HG02759 (cell line): ENCODE measurements around the gene KIRREL2.
A peak's percentile ranks its signal among the peaks of the same experiment; 100 is the strongest.
"Not testable (repeated sequence)": the region's sequence is repeated elsewhere in the genome, so short reads cannot be mapped to it uniquely, and the experiment has no call there.

Experiments used
- ATAC-seq: cut with Tn5 transposase; IDR thresholded peaks from one replicate; pipeline ENCODE4 v1.9.1; 2021; ENCODE audit warnings: mild to moderate bottlenecking, moderate library complexity; ENCODE audit not compliant: unreplicated experiment

KIRREL2 gene

GRCh38 chr19:35868823-35869326 lies 12.2 kb downstream of the KIRREL2 start:
- no peak for ATAC-seq

GRCh38 chr19:35869327-35870123 lies 12.8 kb downstream of the KIRREL2 start:
- ATAC-seq: peak; percentile 57

GRCh38 chr19:35870124-35870736 lies 13.5 kb downstream of the KIRREL2 start:
- ATAC-seq: not testable (repeated sequence)

- no peak for ATAC-seq
Observed at GRCh38 chr19:35870798-35871197, 14.1 kb downstream of the KIRREL2 start.

- no peak for ATAC-seq
Observed at GRCh38 chr19:35871611-35872010, 14.9 kb downstream of the KIRREL2 start.

- ATAC-seq: no peak
Observed at GRCh38 chr19:35872180-35872579, 15.5 kb downstream of the KIRREL2 start.

GRCh38 chr19:35874392-35874930 lies 17.8 kb downstream of the KIRREL2 start:
- ATAC-seq: no peak

- no peak for ATAC-seq
Observed at GRCh38 chr19:35879068-35879467, 22.4 kb downstream of the KIRREL2 start.

GRCh38 chr19:35879770-35880317 lies 23.1 kb downstream of the KIRREL2 start:
- ATAC-seq: no peak

- ATAC-seq: no peak
Observed at GRCh38 chr19:35882114-35882832, 25.6 kb downstream of the KIRREL2 start.

GRCh38 chr19:35883882-35884281 lies 27.2 kb downstream of the KIRREL2 start:
- ATAC-seq: no peak

- no peak for ATAC-seq
Observed at GRCh38 chr19:35885225-35885738, 28.6 kb downstream of the KIRREL2 start.

- no peak for ATAC-seq
Observed at GRCh38 chr19:35885904-35886303, 29.2 kb downstream of the KIRREL2 start.

- ATAC-seq: no peak
Observed at GRCh38 chr19:35887197-35887596, 30.5 kb downstream of the KIRREL2 start.

GRCh38 chr19:35888398-35888797 lies 31.7 kb downstream of the KIRREL2 start:
- no peak for ATAC-seq

- ATAC-seq: no peak
Observed at GRCh38 chr19:35889370-35890112, 32.8 kb downstream of the KIRREL2 start.

- ATAC-seq: no peak
Observed at GRCh38 chr19:35890113-35890650, 33.5 kb downstream of the KIRREL2 start.

- not testable (repeated sequence) for ATAC-seq
Observed at GRCh38 chr19:35891819-35892218, 35.1 kb downstream of the KIRREL2 start.

- no peak for ATAC-seq
Observed at GRCh38 chr19:35894342-35894741, 37.6 kb downstream of the KIRREL2 start.
